Urinary bladder (tissue), 4 donors: ENCODE data around the gene CD72. TPM values are rescaled to one million over a fixed set of nuclear protein-coding genes. Genes with fewer than 3 reads are reported as not detected.
A peak's percentile ranks its signal among the peaks of the same experiment; 100 is the strongest.

ENCODE experiments used
- DNase-seq: peaks from one replicate; pipeline ENCODE4 v3.0.0-alpha.2; 2015; ENCODE audit errors: extremely low spot score
- H3K27ac ChIP-seq: one replicate; pipeline ENCODE4 v1.5.1; 2013; ENCODE audit warnings: low read depth, mild to moderate bottlenecking, moderate library complexity
- H3K36me3 ChIP-seq: one replicate; pipeline ENCODE4 v1.6.1; 2013; ENCODE audit warnings: mild to moderate bottlenecking, moderate library complexity; ENCODE audit not compliant: insufficient read depth
- H3K4me1 ChIP-seq: one replicate; pipeline ENCODE4 v1.6.1; 2013; ENCODE audit warnings: mild to moderate bottlenecking, moderate library complexity; ENCODE audit not compliant: insufficient read depth
- H3K4me3 ChIP-seq: one replicate; pipeline ENCODE4 v1.5.1; 2013; ENCODE audit warnings: low read depth, low read length
- WGBS: extraction: QIAGEN DNeasy Blood & Tissue Kit; methylation state at CpG from one replicate; pipeline ENCODE4 v1.1.7; 2013; 5-methylcytosine and 5-hydroxymethylcytosine counted together
- polyA plus RNA-seq: library from polyadenylated mRNA; stranded (reverse); fragments of 200-250 nt; gene quantifications from one replicate; pipeline ENCODE4 v1.2.3, GENCODE V29; 2013
- total RNA-seq: library from RNA; depleted of rRNA; stranded (reverse); fragments of >200 nt; gene quantifications from one replicate; pipeline ENCODE4 v1.2.3, GENCODE V29; 2014
- donor health status: healthy with polysubstance abuse.
- donor health status: healthy.

The CD72 gene, protein sequence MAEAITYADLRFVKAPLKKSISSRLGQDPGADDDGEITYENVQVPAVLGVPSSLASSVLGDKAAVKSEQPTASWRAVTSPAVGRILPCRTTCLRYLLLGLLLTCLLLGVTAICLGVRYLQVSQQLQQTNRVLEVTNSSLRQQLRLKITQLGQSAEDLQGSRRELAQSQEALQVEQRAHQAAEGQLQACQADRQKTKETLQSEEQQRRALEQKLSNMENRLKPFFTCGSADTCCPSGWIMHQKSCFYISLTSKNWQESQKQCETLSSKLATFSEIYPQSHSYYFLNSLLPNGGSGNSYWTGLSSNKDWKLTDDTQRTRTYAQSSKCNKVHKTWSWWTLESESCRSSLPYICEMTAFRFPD
- 1.5 TPM for total RNA-seq
- 1.6 TPM for polyA plus RNA-seq

DNA sequence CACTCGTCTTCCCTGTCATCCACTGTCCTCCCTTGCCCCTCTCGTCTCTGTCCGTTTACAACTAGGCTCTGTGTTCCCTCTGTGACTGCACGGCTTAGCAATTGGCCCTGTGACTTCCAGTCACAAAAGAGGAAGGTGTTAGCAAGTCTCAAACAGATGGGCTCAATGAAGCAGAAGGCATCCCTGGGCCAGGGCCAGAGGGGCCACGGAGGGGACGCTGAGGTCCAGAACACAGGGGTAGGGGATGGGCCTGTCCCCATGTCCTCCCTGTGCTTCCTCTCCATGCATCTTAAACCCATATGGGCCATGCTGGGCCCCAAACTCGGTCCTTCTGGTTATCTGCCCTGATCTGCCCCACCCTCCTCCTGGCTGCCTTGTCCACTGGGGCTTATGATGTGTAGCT lies at the start of gene CD72:
TSS of gene CD72 (minus strand) at position 89 of the 403 bp plus-strand sequence. CDS start 110 bp downstream, outside the sequence.
- Histone ChIP-seq H3K27ac (no peak within 1 kb of the TSS), H3K4me3 (peak within 1 kb of the TSS; percentile 35), H3K36me3 (no peaks in the 10 kb centered on the region), H3K4me1 (no peaks in the 10 kb centered on the region)
- 72% methylated on average over 7 of the region's 7 CpGs for WGBS
- no peak for DNase-seq

DNA sequence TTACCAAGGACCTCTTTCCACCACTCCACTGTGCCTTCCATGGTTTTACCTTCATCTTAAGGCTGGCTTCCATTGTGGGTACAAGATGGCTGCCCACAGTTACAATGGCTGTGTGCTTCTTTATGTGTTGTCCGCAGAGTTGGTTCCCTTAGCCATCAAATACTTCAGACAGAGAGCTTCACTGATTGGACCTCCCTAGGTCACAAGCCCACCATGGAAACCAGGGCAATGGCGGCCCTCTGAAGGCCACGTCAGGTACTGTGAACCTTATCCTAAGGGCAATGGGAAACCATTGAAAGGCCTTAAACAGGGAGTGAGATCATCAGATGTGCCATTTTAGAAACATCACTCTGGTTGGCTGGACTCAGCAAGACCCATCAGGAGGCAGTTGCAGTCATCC lies 49.7 kb upstream of the CD72 start:
- WGBS = 94% methylated on average over 3 of the region's 3 CpGs
- Histone ChIP-seq H3K4me1 (no peaks in the 10 kb centered on the region), H3K27ac (no peak overlapping the region), H3K36me3 (no peaks in the 10 kb centered on the region), H3K4me3 (no peak overlapping the region)
- no peak for DNase-seq

DNA sequence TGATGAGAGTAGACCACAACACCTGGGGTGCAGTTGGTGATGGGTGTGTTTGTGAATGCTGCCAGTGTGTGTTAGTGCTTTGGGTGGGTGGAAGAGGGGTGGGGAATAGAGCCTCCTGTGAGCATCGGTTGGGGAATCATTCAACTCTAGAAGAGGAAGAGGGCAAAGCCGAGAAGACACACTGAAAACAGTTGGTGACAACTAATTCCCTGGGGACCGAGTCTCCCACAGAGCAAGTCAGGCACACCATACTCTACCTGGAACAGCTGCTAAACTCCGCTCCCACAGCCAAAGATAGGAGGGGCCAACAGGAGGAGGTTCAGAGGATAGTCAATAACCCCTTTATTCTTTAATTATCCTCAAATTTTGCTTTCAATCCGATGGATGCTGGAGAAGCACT lies 48.3 kb upstream of the CD72 start:
- Histone ChIP-seq H3K4me1 (no peaks in the 10 kb centered on the region), H3K27ac (no peak overlapping the region), H3K36me3 (no peaks in the 10 kb centered on the region), H3K4me3 (no peak overlapping the region)
- DNase-seq = no peak
- WGBS = 91% methylated on average over 5 of the region's 5 CpGs

DNA sequence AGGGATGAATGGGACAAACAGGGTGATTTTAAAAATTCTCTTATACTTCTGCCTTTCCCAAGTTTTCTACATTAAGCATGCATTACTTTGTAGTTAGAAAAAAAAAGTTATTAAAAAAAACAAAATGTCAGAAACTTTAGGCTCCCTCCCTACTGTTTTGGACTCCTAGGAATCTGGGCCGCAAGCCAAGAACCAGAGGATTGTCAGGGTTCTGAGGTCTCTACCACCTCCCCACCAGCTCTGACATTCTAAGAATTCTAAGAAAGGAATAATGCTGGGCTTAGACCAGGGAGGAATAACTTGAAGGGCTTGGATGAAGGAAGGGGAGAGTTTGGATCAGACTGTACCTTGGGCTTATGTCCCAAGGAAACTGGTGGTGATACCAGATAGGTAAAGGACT lies 47.8 kb upstream of the CD72 start:
- WGBS = 59% methylated on average over 1 of the region's 1 CpG
- H3K4me3 ChIP-seq = no peak overlapping the region
- H3K27ac ChIP-seq = no peak overlapping the region
- H3K4me1 ChIP-seq = no peaks in the 10 kb centered on the region
- no peak for DNase-seq
- H3K36me3 ChIP-seq = no peaks in the 10 kb centered on the region

DNA sequence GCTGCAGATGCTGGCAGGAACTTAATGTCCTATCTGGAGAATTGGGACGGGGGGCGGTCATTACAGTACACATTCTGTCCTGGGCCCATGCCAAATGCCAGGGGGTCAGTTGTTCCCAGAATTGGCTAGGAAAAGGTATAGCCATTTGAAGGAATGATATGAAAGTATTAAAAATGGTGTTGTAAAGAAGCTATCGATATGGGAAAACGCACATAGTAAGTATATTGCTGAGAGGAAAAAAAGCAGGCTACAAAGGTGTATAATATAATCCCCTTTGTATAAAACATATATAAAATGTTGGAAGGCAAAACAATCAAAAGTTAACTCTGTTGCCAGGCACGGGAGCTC lies 47.2 kb upstream of the CD72 start:
- 26% methylated on average over 5 of the region's 5 CpGs for WGBS
- H3K4me1 ChIP-seq = no peaks in the 10 kb centered on the region

DNA sequence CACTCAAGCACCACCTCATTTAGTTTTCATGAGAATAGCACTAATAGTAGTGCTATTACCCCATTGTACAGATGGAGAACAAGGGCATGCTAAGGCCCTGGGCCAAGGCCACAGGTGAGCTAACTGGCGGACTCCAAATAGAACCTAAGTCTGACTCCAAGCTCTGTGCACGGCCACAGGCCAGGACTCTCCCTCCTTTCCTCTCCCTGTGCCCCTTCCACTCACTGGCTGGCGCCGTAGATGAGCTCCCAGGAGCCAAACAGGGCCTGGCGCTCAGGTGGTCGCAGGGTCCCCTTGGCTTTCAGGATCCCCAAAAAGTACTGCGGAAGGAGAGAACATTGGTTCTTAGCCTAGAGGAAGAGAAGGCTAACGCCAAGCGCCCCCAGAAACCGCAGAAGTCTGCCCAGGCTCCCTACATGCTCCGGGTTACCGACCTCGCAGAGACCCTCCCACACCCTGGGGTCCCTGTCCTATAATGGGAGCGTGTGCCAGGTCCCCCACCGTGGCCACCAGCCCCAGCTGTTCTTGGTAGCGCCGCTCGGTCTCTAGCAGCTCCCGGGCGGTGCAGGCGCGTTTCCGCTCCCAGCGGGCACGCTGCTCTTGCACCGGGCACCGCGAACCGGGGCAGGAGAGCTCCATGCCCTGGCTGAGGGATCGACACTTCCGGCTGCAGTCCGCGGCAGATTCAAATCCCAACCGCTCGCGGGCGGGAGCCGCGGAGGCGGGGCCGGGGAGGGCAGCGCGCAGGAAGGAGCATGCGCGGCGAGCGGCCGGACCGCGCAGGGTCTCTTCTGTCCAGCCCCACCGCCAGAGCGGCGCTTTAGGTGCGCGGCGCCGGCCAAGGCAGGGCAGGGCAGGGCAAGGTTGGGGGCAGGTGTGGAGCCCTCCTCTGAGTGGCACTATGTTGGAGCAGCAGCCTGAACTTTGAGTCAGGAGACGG lies 46.6 kb upstream of the CD72 start, which contains the start of gene ARHGEF39:
TSS of gene ARHGEF39 (minus strand) at position 665 of the 940 bp plus-strand sequence. CDS start at position 639, 26 bp downstream.
- Histone ChIP-seq H3K27ac (peak within 1 kb of the TSS; percentile 19), H3K36me3 (no peaks in the 10 kb centered on the region), H3K4me1 (no peaks in the 10 kb centered on the region), H3K4me3 (peak within 1 kb of the TSS; percentile 51)
- DNase-seq = no peak
- WGBS = 5% methylated on average over 58 of the region's 58 CpGs

More for the DNA sequence above, 47.2 kb upstream of the CD72 start:
- Histone ChIP-seq H3K27ac (peak overlapping the region; percentile 19), H3K4me3 (peak overlapping the region; percentile 51), H3K36me3 (no peaks in the 10 kb centered on the region)
- no peak for DNase-seq

DNA sequence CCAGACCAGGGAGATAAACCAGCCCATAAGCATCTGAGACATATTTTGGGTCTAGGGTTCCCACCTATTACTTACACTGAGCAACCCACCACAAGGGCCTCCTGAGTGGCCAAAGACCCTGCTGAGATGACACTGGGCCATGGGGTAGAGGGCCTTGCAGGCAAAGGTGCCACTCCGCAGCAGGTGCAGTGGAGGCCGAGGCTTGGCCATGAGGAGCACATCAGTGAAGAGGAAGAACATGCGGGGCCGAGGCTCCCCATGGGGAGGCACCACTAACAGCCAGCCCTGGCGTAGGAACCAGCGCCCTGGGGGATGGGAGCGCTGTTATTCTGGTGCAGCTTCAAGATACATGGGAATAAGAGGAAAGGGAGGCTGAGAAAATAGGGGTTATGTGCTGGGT lies 44.2 kb upstream of the CD72 start:
- Histone ChIP-seq H3K4me1 (no peaks in the 10 kb centered on the region), H3K4me3 (no peak overlapping the region), H3K27ac (no peak overlapping the region), H3K36me3 (no peaks in the 10 kb centered on the region)
- 87% methylated on average over 7 of the region's 7 CpGs for WGBS
- no peak for DNase-seq

DNA sequence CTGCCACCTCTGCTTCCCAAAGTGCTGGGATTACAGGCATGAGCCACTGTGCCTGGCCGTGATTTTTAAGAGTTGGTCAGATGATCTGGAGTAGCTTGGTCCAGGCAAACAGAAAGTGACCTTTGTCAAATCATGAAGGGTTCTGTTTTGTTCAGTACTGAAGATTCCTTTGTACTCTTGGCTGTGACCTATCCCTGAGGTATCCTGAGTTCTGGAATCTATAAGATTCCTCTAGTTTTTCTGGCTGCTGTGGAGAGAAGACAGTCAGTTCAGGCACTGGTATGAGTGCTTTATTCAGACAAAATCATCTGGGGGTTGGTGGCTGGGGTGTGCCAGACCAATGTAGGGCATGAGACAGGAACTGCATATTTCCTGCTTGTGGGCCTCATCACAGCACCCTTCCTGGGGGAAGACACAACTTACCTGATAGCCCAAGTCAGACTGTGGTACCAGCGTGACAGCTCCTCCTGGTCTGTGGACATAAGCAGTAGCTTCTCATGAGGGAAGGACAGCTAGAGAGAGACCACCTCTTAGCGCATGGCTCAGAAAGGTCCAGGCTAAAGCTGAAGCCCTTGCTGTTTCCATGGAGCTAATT lies 43.6 kb upstream of the CD72 start:
- no peak overlapping the region for H3K27ac ChIP-seq
- H3K4me3 ChIP-seq = no peak overlapping the region
- WGBS = 66% methylated on average over 3 of the region's 3 CpGs
- no peaks in the 10 kb centered on the region for H3K36me3 ChIP-seq
- DNase-seq = no peak
- H3K4me1 ChIP-seq = no peaks in the 10 kb centered on the region

DNA sequence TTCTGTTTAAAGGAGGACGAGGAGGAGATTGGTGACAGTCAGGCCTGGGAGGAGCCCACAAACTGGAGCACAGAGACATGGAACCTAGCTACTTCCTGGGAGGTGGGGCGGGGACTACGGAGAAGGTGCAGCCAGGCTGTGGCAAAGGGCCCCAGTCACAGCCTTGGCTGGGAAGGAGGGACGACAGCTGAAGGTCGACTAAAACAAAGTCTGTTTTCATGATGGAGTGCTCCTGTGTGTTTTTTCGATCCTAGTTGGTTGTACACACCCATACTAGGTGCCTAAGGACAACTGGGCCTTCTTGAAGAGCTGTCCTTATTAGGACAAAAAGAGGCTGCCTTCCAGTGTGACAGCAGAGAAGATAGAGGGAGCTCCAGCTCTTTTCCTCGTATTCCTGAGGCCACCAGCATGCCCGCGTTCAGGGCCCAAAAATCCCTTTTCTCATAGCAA lies 42.8 kb upstream of the CD72 start:
- Histone ChIP-seq H3K4me1 (no peaks in the 10 kb centered on the region), H3K36me3 (no peaks in the 10 kb centered on the region), H3K4me3 (no peak overlapping the region), H3K27ac (peak overlapping the region; percentile 13)
- WGBS = 36% methylated on average over 9 of the region's 9 CpGs
- no peak for DNase-seq

DNA sequence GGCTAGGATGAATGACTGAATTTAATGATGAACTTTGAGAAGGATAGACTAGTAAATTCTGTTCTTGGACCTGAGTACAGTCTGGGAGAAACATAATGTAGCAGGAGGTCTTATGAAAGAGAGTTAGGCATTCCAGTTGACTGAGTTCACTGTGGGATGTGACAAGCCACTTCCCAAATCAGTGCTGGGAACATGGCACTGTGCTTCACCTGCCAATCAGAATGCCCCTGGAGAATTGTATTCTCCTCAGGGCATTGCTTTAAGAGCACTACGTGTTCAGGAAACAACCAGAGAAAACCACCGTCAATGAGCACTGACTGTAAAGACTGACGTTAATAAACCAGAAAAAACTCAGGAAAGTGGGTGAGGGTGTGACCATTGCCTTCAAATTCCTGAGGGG lies 41.1 kb upstream of the CD72 start:
- Histone ChIP-seq H3K27ac (no peak overlapping the region), H3K4me1 (no peaks in the 10 kb centered on the region), H3K36me3 (no peaks in the 10 kb centered on the region), H3K4me3 (no peak overlapping the region)
- DNase-seq = no peak
- WGBS = 45% methylated on average over 3 of the region's 3 CpGs

DNA sequence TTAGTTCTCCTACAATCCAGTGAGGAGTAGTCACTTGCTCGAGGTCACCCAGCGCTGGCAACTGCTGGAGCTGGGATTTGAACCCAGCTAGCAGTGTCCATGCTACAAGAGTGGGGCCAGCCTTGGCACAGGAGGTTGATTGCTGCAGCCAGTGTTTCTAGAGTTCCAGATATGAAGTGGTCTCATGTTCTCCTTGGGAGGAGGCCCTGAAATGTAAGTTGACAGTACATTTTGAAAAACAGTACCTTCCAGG lies 40.7 kb upstream of the CD72 start:
- H3K27ac ChIP-seq = no peak overlapping the region
- H3K4me3 ChIP-seq = peak overlapping the region; percentile 75
- no peaks in the 10 kb centered on the region for H3K4me1 ChIP-seq
- 0% methylated on average over 2 of the region's 2 CpGs for WGBS
- H3K36me3 ChIP-seq = no peaks in the 10 kb centered on the region
- no peak for DNase-seq

DNA sequence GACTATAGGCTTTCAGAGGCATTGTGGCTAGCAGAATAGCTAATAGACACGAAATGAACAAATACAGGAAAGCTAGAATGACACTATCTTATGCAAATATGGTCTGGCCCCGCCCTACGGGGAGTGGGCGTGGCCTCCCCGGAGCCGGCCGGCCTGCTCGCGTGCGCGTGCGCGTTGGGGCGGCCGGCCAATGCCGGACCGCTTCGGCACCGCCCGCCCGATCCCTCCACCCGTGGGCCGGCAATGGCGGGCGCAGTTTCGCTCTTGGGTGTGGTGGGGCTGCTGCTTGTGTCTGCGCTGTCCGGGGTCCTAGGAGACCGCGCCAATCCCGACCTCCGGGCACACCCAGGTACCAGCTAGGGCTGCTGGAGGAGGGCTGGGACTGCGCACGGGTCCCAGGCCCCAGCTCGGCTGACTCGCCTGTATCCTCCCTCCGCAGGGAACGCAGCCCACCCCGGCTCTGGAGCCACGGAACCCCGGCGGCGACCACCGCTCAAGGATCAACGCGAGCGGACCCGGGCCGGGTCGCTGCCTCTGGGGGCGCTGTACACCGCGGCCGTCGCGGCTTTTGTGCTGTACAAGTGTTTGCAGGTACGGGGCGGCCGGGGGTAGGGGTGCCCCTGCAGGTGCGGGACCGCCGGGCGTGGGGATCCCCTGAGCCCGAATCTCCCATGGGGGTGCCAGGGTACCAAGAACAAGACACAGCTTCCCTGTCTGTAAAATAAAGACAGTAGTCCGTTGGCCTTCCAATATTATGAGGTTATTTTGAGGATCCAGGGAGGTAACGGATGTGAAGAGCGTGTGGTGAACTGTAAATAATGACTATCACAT lies 40.1 kb upstream of the CD72 start, which contains the start of gene CCDC107:
TSS of gene CCDC107 (plus strand) at position 156 of the 831 bp plus-strand sequence. CDS start at position 244, 88 bp downstream.
- DNase-seq = no peak
- peak within 1 kb of the TSS; percentile 94 for H3K27ac ChIP-seq
- no peaks in the 10 kb centered on the region for H3K36me3 ChIP-seq

More for the DNA sequence above, 40.1 kb upstream of the CD72 start, which contains the start of gene CCDC107:
- Histone ChIP-seq H3K4me3 (peak within 1 kb of the TSS; percentile 75), H3K4me1 (no peaks in the 10 kb centered on the region)
- WGBS = under 1% methylated on average over 67 of the region's 67 CpGs
